Neuronal stem cell (in vitro differentiated cells): ENCODE data around the gene ANO3.
A peak's percentile ranks its signal among the peaks of the same experiment; 100 is the strongest.
"Not testable (repeated sequence)": the region's sequence is repeated elsewhere in the genome, so short reads cannot be mapped to it uniquely, and the experiment has no call there.

Source experiments
- DNase-seq: peaks from one replicate; pipeline ENCODE4 v3.0.0-alpha.2; 2013; ENCODE audit warnings: low spot score
- H2AFZ ChIP-seq: one replicate; pipeline ENCODE4 v1.6.1; 2013; ENCODE audit warnings: mild to moderate bottlenecking, low read length, inconsistent platforms
- H2AK5ac ChIP-seq: 2 replicates; pipeline ENCODE4 v1.6.1; 2013; ENCODE audit warnings: low read depth, mild to moderate bottlenecking, inconsistent platforms, low read length, moderate library complexity, mixed read lengths
- H2BK120ac ChIP-seq: 2 replicates; pipeline ENCODE4 v1.6.1; 2013; ENCODE audit warnings: low read depth, mild to moderate bottlenecking, inconsistent platforms, low read length, moderate library complexity, mixed read lengths
- H2BK12ac ChIP-seq: one replicate; pipeline ENCODE4 v1.6.1; 2013; ENCODE audit warnings: low read length, inconsistent platforms
- H2BK15ac ChIP-seq: 2 replicates; pipeline ENCODE4 v1.6.1; 2013; ENCODE audit warnings: mild to moderate bottlenecking, low read length, inconsistent platforms, mixed read lengths
- H2BK5ac ChIP-seq: one replicate; pipeline ENCODE4 v1.6.1; 2013; ENCODE audit warnings: inconsistent platforms, mild to moderate bottlenecking, low read length, moderate library complexity
- H3K14ac ChIP-seq: one replicate; pipeline ENCODE4 v1.6.1; 2013; ENCODE audit warnings: low read length, inconsistent platforms
- H3K18ac ChIP-seq: 2 replicates; pipeline ENCODE4 v1.6.1; 2013; ENCODE audit warnings: low read length, inconsistent platforms
- H3K23ac ChIP-seq: 2 replicates; pipeline ENCODE4 v1.6.1; 2013; ENCODE audit warnings: low read depth, mild to moderate bottlenecking, mixed read lengths, low read length, inconsistent platforms; ENCODE audit not compliant: poor library complexity
- H3K27ac ChIP-seq: replicated peaks from 3 replicates; pipeline ENCODE4 v1.5.1; 2013; ENCODE audit warnings: low read length, inconsistent platforms
- H3K27me3 ChIP-seq, 3 experiments: 2 replicates each; pipeline ENCODE4 v1.6.1; 2013; ENCODE audit warnings: low read length in 3 of 3, mild to moderate bottlenecking in 2 of 3, inconsistent platforms in 1 of 3, low read depth in 1 of 3, mixed read lengths in 1 of 3, moderate library complexity in 1 of 3; ENCODE audit not compliant: control insufficient read depth in 3 of 3, insufficient read depth in 3 of 3
- H3K36me3 ChIP-seq, 2 donors: replicated peaks in 1 of 2; 2 replicates each; pipeline ENCODE4 v1.6.1; 2013; ENCODE audit warnings: low read length in 2 of 2; ENCODE audit not compliant: control insufficient read depth in 2 of 2, insufficient read depth in 2 of 2
- H3K4ac ChIP-seq: 2 replicates; pipeline ENCODE4 v1.6.1; 2013; ENCODE audit warnings: inconsistent platforms, mild to moderate bottlenecking, low read length, moderate library complexity
- H3K4me1 ChIP-seq, 2 donors: 1 replicate in 1 of 2; 2 replicates in 1 of 2; pipeline ENCODE4 v1.6.1; 2013; ENCODE audit warnings: low read length in 2 of 2, low read depth in 1 of 2; ENCODE audit not compliant: control insufficient read depth in 2 of 2, insufficient read depth in 1 of 2
- H3K4me2 ChIP-seq: one replicate; pipeline ENCODE4 v1.6.1; 2013; ENCODE audit warnings: mild to moderate bottlenecking, low read length, inconsistent platforms; ENCODE audit not compliant: insufficient read depth, poor library complexity, severe bottlenecking
- H3K4me3 ChIP-seq, 2 donors: 2 replicates each; pipeline ENCODE4 v1.5.1; 2013; ENCODE audit warnings: low read length in 2 of 2, mild to moderate bottlenecking in 2 of 2, inconsistent platforms in 1 of 2, moderate library complexity in 1 of 2
- H3K79me1 ChIP-seq: one replicate; pipeline ENCODE4 v1.6.1; 2013; ENCODE audit warnings: low read depth, mild to moderate bottlenecking, inconsistent platforms, low read length, moderate library complexity
- H3K9ac ChIP-seq: one replicate; pipeline ENCODE4 v1.6.1; 2013; ENCODE audit warnings: mild to moderate bottlenecking, low read depth, low read length, inconsistent platforms; ENCODE audit not compliant: poor library complexity
- H3K9me3 ChIP-seq, 2 donors: replicated peaks in 1 of 2; 2 replicates each; pipeline versions ENCODE3 to v1.6.1; 2013; ENCODE audit warnings: low read length in 2 of 2, mild to moderate bottlenecking in 2 of 2, inconsistent platforms in 1 of 2, low read depth in 1 of 2, mixed read lengths in 1 of 2, moderate library complexity in 1 of 2; ENCODE audit not compliant: control insufficient read depth in 2 of 2, insufficient read depth in 1 of 2
- H4K8ac ChIP-seq: one replicate; pipeline ENCODE4 v1.6.1; 2013; ENCODE audit warnings: low read depth, mild to moderate bottlenecking, inconsistent platforms, low read length, moderate library complexity
- H4K91ac ChIP-seq: one replicate; pipeline ENCODE4 v1.6.1; 2013; ENCODE audit warnings: low read length, low read depth, mild to moderate bottlenecking, inconsistent platforms; ENCODE audit not compliant: poor library complexity
- WGBS, 2 donors: extraction: QIAGEN DNeasy Blood & Tissue Kit; methylation state at CpG; one replicate each; pipeline ENCODE4 v1.1.7; 2013; ENCODE audit warnings: missing lambda C conversion rate in 2 of 2, mixed read lengths in 1 of 2; ENCODE audit not compliant: insufficient read length in 2 of 2, insufficient replicate concordance in 1 of 2; ENCODE audit errors: extremely low coverage in 2 of 2; 5-methylcytosine and 5-hydroxymethylcytosine counted together

Gene ANO3

GRCh38 chr11:26595207-26595865 is 263.4 kb downstream of the ANO3 start:
- WGBS, 2 donors, result no CpG with 5 or more reads among the region's 7 CpGs
- not testable (repeated sequence) for H3K4me1 ChIP-seq, H2BK5ac ChIP-seq, H3K27me3 ChIP-seq, H3K9ac ChIP-seq, H3K14ac ChIP-seq, H3K4me2 ChIP-seq, H3K4ac ChIP-seq, H3K23ac ChIP-seq, H2BK12ac ChIP-seq, H2BK15ac ChIP-seq, H2BK120ac ChIP-seq, H2AK5ac ChIP-seq, H4K91ac ChIP-seq, DNase-seq, H3K36me3 ChIP-seq, H3K18ac ChIP-seq, H4K8ac ChIP-seq, H3K79me1 ChIP-seq, H3K27ac ChIP-seq, H2AFZ ChIP-seq, H3K9me3 ChIP-seq, H3K4me3 ChIP-seq

DNA sequence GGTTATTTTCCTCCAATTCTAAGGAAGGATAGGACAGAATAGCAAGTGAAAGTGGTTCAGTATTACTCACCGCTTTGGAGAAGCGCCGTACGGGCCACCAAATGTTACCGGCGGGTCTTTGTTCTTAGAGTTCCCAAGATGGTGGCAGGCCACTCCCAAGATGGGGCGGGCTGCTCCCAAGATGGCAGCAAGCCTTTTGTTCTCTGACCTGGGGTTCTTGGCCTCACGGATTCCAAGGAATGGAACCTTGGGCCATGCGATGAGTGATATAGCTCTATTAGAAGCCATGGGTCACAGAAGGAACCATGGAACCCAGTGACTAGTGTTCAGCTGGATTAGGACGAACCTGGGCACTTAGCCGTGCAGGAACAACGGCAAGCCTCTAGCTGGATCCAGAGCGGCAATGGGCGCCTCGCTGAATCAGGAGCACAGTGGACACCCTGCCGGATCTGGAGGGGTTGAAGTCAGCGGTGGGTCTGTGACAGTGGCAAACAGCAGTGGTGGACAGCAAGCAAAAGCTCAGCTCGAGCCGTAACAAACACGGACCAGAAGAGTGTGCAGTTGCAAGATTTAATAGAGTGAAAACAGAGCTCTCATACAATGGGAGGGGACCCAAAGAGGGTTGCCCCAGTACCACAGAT is 265.2 kb downstream of the ANO3 start:
- not testable (repeated sequence) for H4K91ac ChIP-seq, H3K4ac ChIP-seq, H3K23ac ChIP-seq, H3K4me3 ChIP-seq, H3K18ac ChIP-seq, H3K36me3 ChIP-seq, H3K14ac ChIP-seq, H3K79me1 ChIP-seq, H2BK12ac ChIP-seq, DNase-seq, H3K9me3 ChIP-seq, H4K8ac ChIP-seq, H2BK5ac ChIP-seq, H2BK15ac ChIP-seq, H3K4me2 ChIP-seq, H3K4me1 ChIP-seq, H3K27ac ChIP-seq, H2BK120ac ChIP-seq, H2AK5ac ChIP-seq, H3K9ac ChIP-seq, H3K27me3 ChIP-seq
- H2AFZ ChIP-seq, result peak overlapping the region; percentile 53
- no CpG with 5 or more reads among the region's 20 CpGs for WGBS, 2 donors

DNA sequence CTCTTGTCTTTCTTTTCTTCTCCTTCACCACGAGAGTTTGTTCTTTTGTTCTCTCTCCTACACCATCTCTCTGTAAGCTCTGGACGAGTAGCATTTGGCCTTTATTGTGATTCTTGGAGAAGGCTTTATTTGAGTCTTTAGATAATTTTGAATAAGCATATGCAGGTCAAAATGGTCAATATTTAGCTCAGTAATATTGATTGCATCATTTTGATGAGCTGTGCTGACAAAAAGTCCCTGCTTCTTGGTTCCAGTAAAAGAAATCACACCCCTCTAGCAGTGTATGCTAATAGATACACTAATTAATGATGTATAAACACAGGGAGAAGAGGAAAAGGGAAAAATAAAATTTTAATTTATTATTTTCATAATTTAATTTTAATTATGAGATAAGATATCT is 266.0 kb downstream of the ANO3 start:
- Histone ChIP-seq H3K14ac (no peak overlapping the region), H3K18ac (no peak overlapping the region), H2AFZ (peak overlapping the region; percentile 53), H3K23ac (no peak overlapping the region), H3K79me1 (no peaks in the 10 kb centered on the region), H4K91ac (no peak overlapping the region), H3K4me1 (peaks cover 0 to 4% of the 10 kb centered on the region in 2 donors), H3K4me2 (no peak overlapping the region), H3K36me3 (no peaks in the 10 kb centered on the region), H3K9ac (no peak overlapping the region), H2AK5ac (no peak overlapping the region), H2BK12ac (no peak overlapping the region), H3K27me3 (no peaks in the 10 kb centered on the region), H2BK5ac (no peak overlapping the region), H3K27ac (no peak overlapping the region), H3K9me3 (no peaks in the 10 kb centered on the region), H2BK15ac (no peak overlapping the region), H4K8ac (no peak overlapping the region), H3K4ac (no peak overlapping the region), H3K4me3 (no peak overlapping the region), H2BK120ac (no peak overlapping the region)
- DNase-seq, result no peak
- no CpG with 5 or more reads among the region's 2 CpGs for WGBS, 2 donors

DNA sequence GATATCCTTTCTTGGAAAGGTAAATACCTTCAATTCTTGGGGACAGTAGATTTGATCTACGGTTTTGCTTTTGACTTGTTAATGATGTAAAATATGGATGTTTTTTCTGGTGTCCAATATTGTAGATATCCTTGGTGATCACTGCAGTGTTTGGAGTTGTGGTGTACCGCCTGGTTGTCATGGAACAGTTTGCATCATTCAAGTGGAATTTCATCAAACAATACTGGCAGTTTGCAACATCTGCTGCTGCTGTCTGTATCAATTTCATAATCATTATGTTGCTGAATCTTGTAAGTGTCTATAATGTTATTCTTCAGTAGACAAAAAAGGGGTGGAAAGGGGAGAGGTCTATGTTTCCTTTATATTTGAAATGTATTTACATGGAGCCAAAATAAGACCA is 267.5 kb downstream of the ANO3 start:
- Histone ChIP-seq H4K91ac (no peak overlapping the region), H3K79me1 (no peaks in the 10 kb centered on the region), H3K9ac (no peak overlapping the region), H2AFZ (no peak overlapping the region), H2AK5ac (no peak overlapping the region), H3K4me2 (no peak overlapping the region), H3K27ac (no peak overlapping the region), H3K9me3 (no peaks in the 10 kb centered on the region), H3K23ac (no peak overlapping the region), H2BK120ac (no peak overlapping the region), H2BK12ac (no peak overlapping the region), H2BK5ac (no peak overlapping the region), H3K4me1 (peaks cover 0 to 4% of the 10 kb centered on the region in 2 donors), H3K4me3 (no peak overlapping the region), H3K4ac (no peak overlapping the region), H3K18ac (no peak overlapping the region), H4K8ac (no peak overlapping the region), H3K27me3 (no peaks in the 10 kb centered on the region), H3K14ac (no peak overlapping the region), H2BK15ac (no peak overlapping the region), H3K36me3 (no peaks in the 10 kb centered on the region)
- WGBS, 2 donors, result no CpG with 5 or more reads among the region's 2 CpGs
- DNase-seq, result no peak
